K562 (cell line): ENCODE measurements around the gene TAF5L. TPM values are rescaled to one million over a fixed set of nuclear protein-coding genes. Genes with fewer than 3 reads are reported as not detected.

Experiments used
- JUND ChIP-seq, 2 experiments: IDR thresholded peaks; 2 replicates in 1 of 2; 3 replicates in 1 of 2; pipeline ENCODE4 v1.6.1; 2011; ENCODE audit warnings: borderline replicate concordance in 2 of 2, low read depth in 2 of 2, low read length in 2 of 2, improper control_type of control experiment in 1 of 2, missing biosample characterization in 1 of 2, missing genetic modification characterization in 1 of 2, missing genetic modification reagents in 1 of 2
- MXI1 ChIP-seq: IDR thresholded peaks from 2 replicates; pipeline ENCODE4 v1.6.1; 2011; ENCODE audit warnings: low read depth, mild to moderate bottlenecking, improper control_type of control experiment, low read length
- MYNN ChIP-seq, 2 experiments: sonication (generic); formaldehyde crosslinking in 1 of 2; IDR thresholded peaks; 2 replicates each; pipeline versions ENCODE4 v1.5.0 to v1.6.1; 2016 to 2020; ENCODE audit warnings: antibody characterized with exemption in 1 of 2, missing genetic modification reagents in 1 of 2
- PHF21A ChIP-seq: fragments of 450-650 bp; IDR thresholded peaks from 2 replicates; pipeline ENCODE4 v1.6.1; 2017; ENCODE audit warnings: low read depth, borderline replicate concordance
- PURB ChIP-seq: sonication (generic); formaldehyde crosslinking; IDR thresholded peaks from 2 replicates; pipeline ENCODE4 v1.9.0; 2021; ENCODE audit warnings: low read depth, mild to moderate bottlenecking, missing genetic modification reagents
- RAD51 ChIP-seq: fragments of 450-650 bp; IDR thresholded peaks from 2 replicates; pipeline ENCODE4 v1.7.1; 2016; ENCODE audit warnings: low read depth, mild to moderate bottlenecking, borderline replicate concordance
- SAP30 ChIP-seq: fragments of 200-600 bp; sonication (generic); IDR thresholded peaks from 2 replicates; pipeline ENCODE4 v1.6.1; 2012; ENCODE audit warnings: borderline replicate concordance, low read depth, mild to moderate bottlenecking, moderate library complexity, low read length, control low read depth, inconsistent platforms; ENCODE audit not compliant: insufficient read depth, poor library complexity, severe bottlenecking
- SRF ChIP-seq, 2 experiments: fragments of 250-450, 450-650 bp in 1 of 2; sonication (Bioruptor Pico) in 1 of 2; sonication (generic) in 1 of 2; formaldehyde crosslinking; IDR thresholded peaks; 2 replicates each; pipeline versions ENCODE4 v1.5.0 to v1.5.1; 2020 to 2022; ENCODE audit warnings: mild to moderate bottlenecking in 1 of 2, missing genetic modification reagents in 1 of 2
- TAL1 ChIP-seq: fragments of 450-650 bp; IDR thresholded peaks from 2 replicates; pipeline ENCODE4 v1.6.1; 2016; ENCODE audit warnings: mild to moderate bottlenecking
- TARDBP ChIP-seq: fragments of 450-650 bp; IDR thresholded peaks from 2 replicates; pipeline ENCODE4 v1.6.1; 2016
- YY1 ChIP-seq, 3 experiments: IDR thresholded peaks; 2 replicates each; pipeline ENCODE4 v1.6.1; 2011; ENCODE audit warnings: low read length in 2 of 3, mild to moderate bottlenecking in 2 of 3, moderate library complexity in 2 of 3, borderline replicate concordance in 1 of 3, control low read depth in 1 of 3, low read depth in 1 of 3; ENCODE audit not compliant: insufficient read depth in 3 of 3, insufficient replicate concordance in 2 of 3, control insufficient read depth in 1 of 3, insufficient read length in 1 of 3; ENCODE audit errors: extremely low read depth in 1 of 3
- ZNF184 ChIP-seq: sonication (generic); formaldehyde crosslinking; IDR thresholded peaks from 2 replicates; pipeline ENCODE4 v1.5.0; 2020; ENCODE audit warnings: missing genetic modification reagents
- polyA plus RNA-seq, 8 experiments: library from polyadenylated mRNA; depleted of rRNA in 4 of 8; stranded (reverse) in 5 of 8; unstranded in 3 of 8; fragments of >200 nt; fragmentation: Nextera tagmentation in 2 of 8; fragmentation: Illumina TruSeq in 1 of 8; extraction: Ambion mirVana in 2 of 8; extraction: Trizol in 1 of 8; gene quantifications; 2 replicates each; pipeline versions ENCODE4 v1.2.1 to v1.2.3, GENCODE V29; 2011 to 2014; ENCODE audit warnings: inconsistent platforms in 1 of 8, missing spikeins in 1 of 8
- total RNA-seq, 7 experiments: library from RNA; depleted of rRNA in 6 of 7; stranded (reverse); fragments of >200 nt in 6 of 7; fragmentation: Illumina TruSeq in 2 of 7; extraction: Trizol in 2 of 7; gene quantifications; 2 replicates each; pipeline versions ENCODE4 v1.2.1 to v1.2.3, GENCODE V29; 2011 to 2021; ENCODE audit warnings: low replicate concordance in 1 of 7
- TF ChIP-seq, protein P1 (sequence below): IDR thresholded peaks from 2 replicates; pipeline ENCODE4 v1.6.1; 2012; ENCODE audit warnings: low read depth, low read length, improper control_type of control experiment, borderline replicate concordance
- TF ChIP-seq, protein P2 (sequence below), 2 experiments: IDR thresholded peaks; 2 replicates each; pipeline ENCODE4 v1.6.1; 2012; ENCODE audit warnings: improper control_type of control experiment in 2 of 2, low read depth in 2 of 2, low read length in 2 of 2, borderline replicate concordance in 1 of 2
- TF ChIP-seq, protein P3 (sequence below): fragments of 250-450 bp; sonication (Bioruptor Pico); IDR thresholded peaks from 2 replicates; pipeline ENCODE4 v1.8.0; 2022; ENCODE audit warnings: moderate library complexity, mild to moderate bottlenecking, inconsistent platforms
- TF ChIP-seq, protein P4 (sequence below): fragments of 250-450 bp; sonication (Bioruptor Pico); IDR thresholded peaks from 2 replicates; pipeline ENCODE4 v1.5.0; 2021

TAF5L gene
- total and polyA plus RNA-seq, 9 of the 15 experiments (the other 6 are each of a cell fraction or from before 2014, with no cell fraction given), result 2.2 to 34.2 (median 23.3) TPM

DNA sequence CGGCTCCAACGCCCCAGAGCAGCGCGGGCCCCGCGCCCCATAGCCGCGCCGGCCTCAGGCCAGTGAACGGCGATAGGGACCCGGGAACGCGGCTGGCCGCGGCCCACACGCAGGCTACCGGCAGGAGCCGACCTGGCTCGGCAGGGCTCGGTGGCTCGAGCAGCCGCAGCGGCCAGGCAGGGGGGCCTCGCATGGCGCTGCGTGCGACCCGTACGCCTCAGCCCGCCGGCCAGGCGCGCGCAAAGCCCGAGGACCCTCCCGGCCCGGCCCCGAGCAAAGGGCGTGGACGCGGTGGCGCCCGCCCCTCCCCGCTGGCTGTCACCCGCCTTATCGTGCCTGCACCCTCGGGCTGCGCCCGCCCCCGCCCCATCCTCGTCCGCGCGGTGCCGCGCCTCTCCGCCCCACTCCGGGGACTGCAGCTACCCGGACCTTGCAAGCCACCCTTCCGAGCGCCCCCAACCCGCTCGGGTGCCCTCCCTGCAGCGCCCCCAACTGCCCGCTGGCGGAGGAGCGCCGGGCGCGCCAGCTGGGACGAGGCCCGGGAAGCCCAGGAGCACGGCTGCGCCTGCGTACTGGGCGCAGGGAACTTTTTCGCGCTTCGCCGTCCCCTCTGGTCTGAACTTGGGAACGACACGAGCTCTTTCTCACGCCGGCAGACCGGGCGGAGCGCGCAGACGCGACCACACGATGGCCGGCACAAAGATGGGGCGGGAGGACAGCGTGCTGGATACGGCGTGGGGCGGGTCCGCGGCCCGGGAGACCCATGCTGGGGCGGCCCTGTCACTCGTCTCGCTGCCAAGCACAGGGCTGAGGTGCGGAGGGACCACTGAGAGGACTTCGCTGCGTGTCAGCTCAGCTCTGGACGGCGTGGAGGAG, 67.2 kb downstream of the TAF5L start, which contains the start of gene ABCB10 (continued):
- peak; percentile 41 to 89 (median 80) for TF ChIP-seq YY1 (IDR thresholded peaks at IDR 0.05; ENCODE audit: borderline replicate concordance in 1 of 3, control insufficient read depth in 1 of 3, extremely low read depth in 1 of 3, insufficient read depth in 3 of 3, insufficient read length in 1 of 3, insufficient replicate concordance in 2 of 3, low read depth in 1 of 3, low read length in 2 of 3)
- TF ChIP-seq, protein P1, sequence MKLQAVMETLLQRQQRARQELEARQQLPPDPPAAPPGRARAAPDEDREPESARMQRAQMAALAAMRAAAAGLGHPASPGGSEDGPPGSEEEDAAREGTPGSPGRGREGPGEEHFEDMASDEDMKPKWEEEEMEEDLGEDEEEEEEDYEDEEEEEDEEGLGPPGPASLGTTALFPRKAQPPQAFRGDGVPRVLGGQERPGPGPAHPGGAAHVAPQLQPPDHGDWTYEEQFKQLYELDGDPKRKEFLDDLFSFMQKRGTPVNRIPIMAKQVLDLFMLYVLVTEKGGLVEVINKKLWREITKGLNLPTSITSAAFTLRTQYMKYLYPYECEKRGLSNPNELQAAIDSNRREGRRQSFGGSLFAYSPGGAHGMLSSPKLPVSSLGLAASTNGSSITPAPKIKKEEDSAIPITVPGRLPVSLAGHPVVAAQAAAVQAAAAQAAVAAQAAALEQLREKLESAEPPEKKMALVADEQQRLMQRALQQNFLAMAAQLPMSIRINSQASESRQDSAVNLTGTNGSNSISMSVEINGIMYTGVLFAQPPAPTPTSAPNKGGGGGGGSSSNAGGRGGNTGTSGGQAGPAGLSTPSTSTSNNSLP, result no peak
- TF ChIP-seq MYNN (IDR thresholded peaks at IDR 0.05), result peak; percentile 92
- TF ChIP-seq MYNN (CRISPR knock-in tag; IDR thresholded peaks at IDR 0.05), result no peak
- TF ChIP-seq JUND (IDR thresholded peaks at IDR 0.05; ENCODE audit: borderline replicate concordance, low read depth, low read length), result peak; percentile 45
- no peak; the same call in 2 of the 3 replicates for TF ChIP-seq JUND (tag; IDR thresholded peaks at IDR 0.05; ENCODE audit: borderline replicate concordance, low read depth, low read length)
- TF ChIP-seq TAL1, result no peak
- TF ChIP-seq, protein P2, sequence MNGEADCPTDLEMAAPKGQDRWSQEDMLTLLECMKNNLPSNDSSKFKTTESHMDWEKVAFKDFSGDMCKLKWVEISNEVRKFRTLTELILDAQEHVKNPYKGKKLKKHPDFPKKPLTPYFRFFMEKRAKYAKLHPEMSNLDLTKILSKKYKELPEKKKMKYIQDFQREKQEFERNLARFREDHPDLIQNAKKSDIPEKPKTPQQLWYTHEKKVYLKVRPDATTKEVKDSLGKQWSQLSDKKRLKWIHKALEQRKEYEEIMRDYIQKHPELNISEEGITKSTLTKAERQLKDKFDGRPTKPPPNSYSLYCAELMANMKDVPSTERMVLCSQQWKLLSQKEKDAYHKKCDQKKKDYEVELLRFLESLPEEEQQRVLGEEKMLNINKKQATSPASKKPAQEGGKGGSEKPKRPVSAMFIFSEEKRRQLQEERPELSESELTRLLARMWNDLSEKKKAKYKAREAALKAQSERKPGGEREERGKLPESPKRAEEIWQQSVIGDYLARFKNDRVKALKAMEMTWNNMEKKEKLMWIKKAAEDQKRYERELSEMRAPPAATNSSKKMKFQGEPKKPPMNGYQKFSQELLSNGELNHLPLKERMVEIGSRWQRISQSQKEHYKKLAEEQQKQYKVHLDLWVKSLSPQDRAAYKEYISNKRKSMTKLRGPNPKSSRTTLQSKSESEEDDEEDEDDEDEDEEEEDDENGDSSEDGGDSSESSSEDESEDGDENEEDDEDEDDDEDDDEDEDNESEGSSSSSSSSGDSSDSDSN (IDR thresholded peaks at IDR 0.05; ENCODE audit: borderline replicate concordance in 1 of 2, low read depth in 2 of 2, low read length in 2 of 2), result peak; percentile 30 to 79; a peak in 2 of 4 replicates
- peak; percentile 100 for TF ChIP-seq MXI1
- TF ChIP-seq, protein P3, sequence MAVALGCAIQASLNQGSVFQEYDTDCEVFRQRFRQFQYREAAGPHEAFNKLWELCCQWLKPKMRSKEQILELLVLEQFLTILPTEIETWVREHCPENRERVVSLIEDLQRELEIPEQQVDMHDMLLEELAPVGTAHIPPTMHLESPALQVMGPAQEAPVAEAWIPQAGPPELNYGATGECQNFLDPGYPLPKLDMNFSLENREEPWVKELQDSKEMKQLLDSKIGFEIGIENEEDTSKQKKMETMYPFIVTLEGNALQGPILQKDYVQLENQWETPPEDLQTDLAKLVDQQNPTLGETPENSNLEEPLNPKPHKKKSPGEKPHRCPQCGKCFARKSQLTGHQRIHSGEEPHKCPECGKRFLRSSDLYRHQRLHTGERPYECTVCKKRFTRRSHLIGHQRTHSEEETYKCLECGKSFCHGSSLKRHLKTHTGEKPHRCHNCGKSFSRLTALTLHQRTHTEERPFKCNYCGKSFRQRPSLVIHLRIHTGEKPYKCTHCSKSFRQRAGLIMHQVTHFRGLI, result no peak
- peak; percentile 91 for TF ChIP-seq SAP30
- no peak for TF ChIP-seq ZNF184 (CRISPR knock-in tag)
- peak in 1 of 2 experiments; percentile 80; a peak in 2 of 4 replicates for TF ChIP-seq SRF (CRISPR knock-in tag; IDR thresholded peaks at IDR 0.05)
- TF ChIP-seq TARDBP, result peak; percentile 73; the same call in 1 of the 2 replicates
- TF ChIP-seq, protein P4, sequence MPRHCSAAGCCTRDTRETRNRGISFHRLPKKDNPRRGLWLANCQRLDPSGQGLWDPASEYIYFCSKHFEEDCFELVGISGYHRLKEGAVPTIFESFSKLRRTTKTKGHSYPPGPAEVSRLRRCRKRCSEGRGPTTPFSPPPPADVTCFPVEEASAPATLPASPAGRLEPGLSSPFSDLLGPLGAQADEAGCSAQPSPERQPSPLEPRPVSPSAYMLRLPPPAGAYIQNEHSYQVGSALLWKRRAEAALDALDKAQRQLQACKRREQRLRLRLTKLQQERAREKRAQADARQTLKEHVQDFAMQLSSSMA, result no peak
- TF ChIP-seq PURB (CRISPR knock-in tag), result no peak
- no peak for TF ChIP-seq RAD51
- peak; percentile 71; the same call in 1 of the 2 replicates for TF ChIP-seq PHF21A
